ENCODE results near the gene TEX48. TPM values are rescaled to one million over a fixed set of nuclear protein-coding genes. Genes with fewer than 3 reads are reported as not detected.

Gene TEX48
- total RNA-seq, 4 donors from 2014 or later, result not detected

DNA sequence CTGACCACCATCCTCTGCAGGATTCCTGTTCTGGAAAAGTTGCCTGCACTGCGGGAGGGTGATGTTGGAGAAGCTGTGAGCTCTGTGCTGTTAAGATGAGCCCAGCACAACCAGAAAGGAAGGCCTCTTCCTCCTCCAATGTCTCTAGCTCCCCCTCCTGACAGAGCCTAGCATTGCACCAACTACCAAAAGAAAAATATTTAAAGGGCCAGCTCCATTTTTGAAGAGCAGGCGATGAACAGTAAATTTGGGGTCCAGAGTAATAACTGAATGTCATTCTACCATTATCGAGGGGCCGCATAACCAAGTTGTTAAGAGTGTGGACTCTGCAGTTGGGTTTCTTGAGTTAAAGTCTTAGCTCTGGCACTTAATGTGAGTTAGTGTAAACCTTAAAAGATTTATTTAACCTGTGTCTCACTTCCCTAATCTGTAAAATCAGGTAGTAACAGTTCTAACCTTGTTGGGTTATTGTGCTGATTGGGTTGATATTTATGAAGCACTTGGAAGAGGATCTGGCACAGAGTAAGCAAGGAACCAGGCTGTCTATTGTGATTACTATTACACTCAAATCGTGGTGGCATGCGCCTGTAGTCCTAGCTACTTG, 28.3 kb downstream of the TEX48 start:
- no peak for TF ChIP-seq POLR2A (IDR thresholded peaks at IDR 0.05)
- TF ChIP-seq, protein P1, sequence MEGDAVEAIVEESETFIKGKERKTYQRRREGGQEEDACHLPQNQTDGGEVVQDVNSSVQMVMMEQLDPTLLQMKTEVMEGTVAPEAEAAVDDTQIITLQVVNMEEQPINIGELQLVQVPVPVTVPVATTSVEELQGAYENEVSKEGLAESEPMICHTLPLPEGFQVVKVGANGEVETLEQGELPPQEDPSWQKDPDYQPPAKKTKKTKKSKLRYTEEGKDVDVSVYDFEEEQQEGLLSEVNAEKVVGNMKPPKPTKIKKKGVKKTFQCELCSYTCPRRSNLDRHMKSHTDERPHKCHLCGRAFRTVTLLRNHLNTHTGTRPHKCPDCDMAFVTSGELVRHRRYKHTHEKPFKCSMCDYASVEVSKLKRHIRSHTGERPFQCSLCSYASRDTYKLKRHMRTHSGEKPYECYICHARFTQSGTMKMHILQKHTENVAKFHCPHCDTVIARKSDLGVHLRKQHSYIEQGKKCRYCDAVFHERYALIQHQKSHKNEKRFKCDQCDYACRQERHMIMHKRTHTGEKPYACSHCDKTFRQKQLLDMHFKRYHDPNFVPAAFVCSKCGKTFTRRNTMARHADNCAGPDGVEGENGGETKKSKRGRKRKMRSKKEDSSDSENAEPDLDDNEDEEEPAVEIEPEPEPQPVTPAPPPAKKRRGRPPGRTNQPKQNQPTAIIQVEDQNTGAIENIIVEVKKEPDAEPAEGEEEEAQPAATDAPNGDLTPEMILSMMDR (IDR thresholded peaks at IDR 0.05), result peak; percentile 83 to 89 (median 88)
- peak; percentile 69 to 79 for DNase-seq
- no peak overlapping the region for H3K27ac ChIP-seq
- H3K27me3 ChIP-seq, result no peaks in the 10 kb centered on the region
- no peaks in the 10 kb centered on the region for H3K9me3 ChIP-seq
- H3K36me3 ChIP-seq, result no peaks in the 10 kb centered on the region
- no peak overlapping the region for H3K4me3 ChIP-seq
- intact Hi-C loops (cut with DNase I; ENCODE audit: low total_unique reads), result loop anchor here (5.0 to 10.0 kb wide), 2 partner anchors 219 to 246 kb away; no protein-coding TSS in a partner anchor
- H3K4me1 ChIP-seq, result no peaks in the 10 kb centered on the region

DNA sequence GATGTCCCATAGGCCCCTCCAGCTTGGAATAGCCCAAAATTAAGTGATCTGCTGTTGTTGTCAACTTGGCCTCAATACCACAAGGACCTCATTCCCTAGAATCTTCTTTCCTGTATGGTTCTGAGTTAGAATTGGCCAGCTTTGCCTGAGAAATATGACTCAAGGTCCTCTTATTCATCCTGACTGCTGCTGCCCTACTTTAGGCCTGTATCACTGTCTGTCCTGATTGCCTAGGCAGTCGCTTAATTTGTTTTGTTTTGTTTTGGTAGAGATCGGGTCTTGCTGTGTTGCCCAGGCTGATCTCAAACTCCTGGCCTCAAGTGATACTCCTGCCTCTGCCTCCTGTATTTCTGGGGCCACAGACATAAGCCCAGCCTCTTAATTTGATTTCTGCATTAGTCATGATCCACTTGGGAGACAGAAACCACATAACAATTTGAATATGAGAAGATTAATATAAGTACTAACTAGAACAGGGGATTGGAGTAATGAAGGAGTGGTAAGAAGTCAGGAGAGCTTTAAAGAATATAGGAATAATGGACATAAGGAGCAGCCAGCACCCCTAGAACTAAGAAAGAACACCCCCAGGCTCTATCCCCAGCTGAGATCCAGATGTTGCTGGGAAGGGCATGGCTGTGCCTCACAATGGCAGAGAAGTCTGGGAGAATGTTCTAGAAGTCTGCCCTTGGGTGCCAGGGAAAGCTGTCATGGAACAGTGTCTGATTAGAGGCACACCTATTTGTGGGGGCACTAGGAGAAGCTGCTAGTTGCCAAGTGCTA, 29.0 kb downstream of the TEX48 start:
- TF ChIP-seq, protein P1 (IDR thresholded peaks at IDR 0.05), result no peak
- no peak for TF ChIP-seq POLR2A (IDR thresholded peaks at IDR 0.05)

DNA sequence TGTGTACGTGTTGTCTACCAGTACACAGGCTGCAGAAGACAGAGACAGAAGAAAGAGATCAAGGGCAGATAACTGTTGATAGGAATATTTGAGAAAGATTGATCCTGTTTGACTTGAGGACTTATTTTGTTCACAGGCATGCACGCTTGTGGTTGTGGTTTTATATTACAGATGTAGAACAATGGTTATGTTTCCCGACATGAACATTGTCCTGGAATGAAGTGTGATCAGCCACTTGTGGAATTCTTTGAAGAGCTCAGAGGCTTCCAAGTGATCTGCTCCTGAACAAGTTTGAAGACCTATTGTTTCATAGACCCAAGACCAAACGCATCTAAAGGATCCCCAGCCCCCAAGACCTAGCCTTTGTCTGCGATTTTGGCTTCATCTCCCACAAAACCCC, 38.1 kb downstream of the TEX48 start:
- no peak for DNase-seq
- no peaks in the 10 kb centered on the region for H3K9me3 ChIP-seq
- no peak overlapping the region for H3K27ac ChIP-seq
- no peaks in the 10 kb centered on the region for H3K27me3 ChIP-seq
- intact Hi-C loops (cut with DNase I; ENCODE audit: low total_unique reads), result no loop called here
- no peak overlapping the region for H3K4me3 ChIP-seq
- TF ChIP-seq, protein P1 (IDR thresholded peaks at IDR 0.05), result no peak
- TF ChIP-seq POLR2A (IDR thresholded peaks at IDR 0.05), result no peak
- H3K4me1 ChIP-seq, result no peaks in the 10 kb centered on the region
- no peaks in the 10 kb centered on the region for H3K36me3 ChIP-seq

More for the DNA sequence above, 29.0 kb downstream of the TEX48 start:
- H3K4me1 ChIP-seq, result no peaks in the 10 kb centered on the region
- intact Hi-C loops (cut with DNase I; ENCODE audit: low total_unique reads), result loop anchor here (5.0 to 10.0 kb wide), 2 partner anchors 218 to 246 kb away; no protein-coding TSS in a partner anchor
- no peaks in the 10 kb centered on the region for H3K36me3 ChIP-seq
- H3K27me3 ChIP-seq, result no peaks in the 10 kb centered on the region
- no peak overlapping the region for H3K4me3 ChIP-seq
- no peak overlapping the region for H3K27ac ChIP-seq
- H3K9me3 ChIP-seq, result no peaks in the 10 kb centered on the region
- DNase-seq, result no peak

DNA sequence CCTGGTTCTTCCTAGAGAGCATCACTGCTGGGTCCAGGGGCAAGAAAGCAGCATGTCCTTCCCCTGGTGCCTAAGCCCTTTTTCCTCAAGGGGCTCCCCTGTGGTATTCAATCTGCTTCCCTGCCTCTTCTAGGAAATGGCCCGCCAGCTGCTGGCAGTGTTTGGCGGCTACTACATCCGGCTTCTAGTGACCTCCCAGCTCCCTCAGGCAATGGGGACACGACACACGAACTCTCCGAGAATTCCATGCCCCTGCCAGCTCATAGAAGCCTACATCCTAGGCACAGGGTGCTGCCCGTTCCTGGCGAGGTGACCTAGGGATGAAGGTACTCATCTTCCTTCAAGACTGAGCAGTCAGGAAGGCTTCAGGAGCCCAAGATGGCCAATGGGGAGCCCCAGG, 39.0 kb downstream of the TEX48 start:
- Histone ChIP-seq H3K9me3 (no peaks in the 10 kb centered on the region), H3K27ac (no peak overlapping the region), H3K4me1 (no peaks in the 10 kb centered on the region), H3K27me3 (no peaks in the 10 kb centered on the region), H3K4me3 (no peak overlapping the region), H3K36me3 (no peaks in the 10 kb centered on the region)
- TF ChIP-seq POLR2A (IDR thresholded peaks at IDR 0.05), result no peak
- TF ChIP-seq, protein P1 (IDR thresholded peaks at IDR 0.05), result no peak
- DNase-seq, result no peak
- intact Hi-C loops (cut with DNase I; ENCODE audit: low total_unique reads), result no loop called here

DNA sequence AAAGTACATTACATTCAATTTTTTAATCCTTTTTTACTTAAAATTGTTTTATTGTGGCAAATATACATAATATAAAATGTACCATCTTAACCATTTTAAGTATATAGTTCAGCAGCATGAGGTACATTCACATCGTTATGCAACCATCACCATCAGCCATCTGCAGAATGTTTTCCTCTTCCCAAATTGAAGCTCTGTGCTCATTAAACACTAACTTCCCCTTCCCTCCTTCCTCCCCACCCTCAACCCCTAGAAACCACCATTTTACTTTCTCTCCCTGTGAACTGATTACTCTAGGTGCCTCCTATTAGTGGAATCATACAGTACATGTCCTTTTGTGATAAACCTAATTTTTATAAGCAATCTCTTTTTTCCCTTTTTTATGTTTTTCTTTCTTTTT, 40.0 kb downstream of the TEX48 start:
- intact Hi-C loops (cut with DNase I; ENCODE audit: low total_unique reads), result no loop called here
- no peak for TF ChIP-seq POLR2A (IDR thresholded peaks at IDR 0.05)
- TF ChIP-seq, protein P1 (IDR thresholded peaks at IDR 0.05), result no peak
- Histone ChIP-seq H3K4me3 (no peak overlapping the region), H3K27ac (no peak overlapping the region), H3K4me1 (no peaks in the 10 kb centered on the region), H3K27me3 (no peaks in the 10 kb centered on the region), H3K36me3 (no peaks in the 10 kb centered on the region), H3K9me3 (no peaks in the 10 kb centered on the region)
- DNase-seq, result no peak

All from uterus (tissue), 4 donors.